ENCODE data around the gene SEMA7A.

DNA sequence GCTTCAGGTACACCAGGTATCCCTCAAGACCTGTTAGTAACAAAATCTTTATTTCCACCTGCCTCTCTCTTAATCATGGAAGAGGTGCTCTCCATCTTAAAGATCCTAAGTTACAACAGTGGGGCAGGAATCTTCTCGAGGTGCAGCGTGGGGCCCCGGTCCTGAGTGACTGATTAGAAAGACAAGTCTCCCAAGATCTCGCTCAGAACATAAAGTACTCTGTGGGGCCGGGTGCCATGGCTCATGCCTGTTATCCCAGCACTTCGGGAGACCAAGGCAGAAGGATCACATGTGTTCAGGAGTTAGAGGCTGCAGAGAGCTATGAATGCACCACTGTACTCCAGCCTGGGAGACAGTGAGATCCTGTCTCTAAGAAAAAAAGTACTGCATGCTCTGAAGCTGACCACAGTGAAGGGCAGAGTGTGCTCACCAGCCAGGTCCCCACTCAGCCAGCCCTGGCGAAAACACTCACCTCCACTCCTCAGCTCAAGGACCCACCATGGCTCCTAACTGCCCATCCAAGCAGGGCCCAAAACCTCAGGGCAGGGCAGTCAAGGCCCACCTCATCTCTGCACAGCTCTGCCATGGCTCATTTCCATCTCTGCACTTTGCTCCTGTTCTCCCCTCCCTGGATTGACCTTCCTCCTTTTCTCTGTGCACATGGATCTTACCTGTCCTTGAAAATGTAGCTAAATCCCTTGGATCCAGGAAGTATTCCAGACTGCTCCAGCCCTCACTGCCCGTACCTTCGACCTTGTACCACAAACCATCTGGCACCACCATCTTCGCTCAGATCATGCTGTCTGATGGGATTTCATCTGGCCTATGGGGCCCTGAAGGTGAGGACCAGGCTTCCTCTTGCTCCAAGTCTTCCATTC, 7.1 kb downstream of the SEMA7A start:
- TF ChIP-seq POLR2A (IDR thresholded peaks at IDR 0.05; ENCODE audit: low read depth, low read length) (no peak), TAF1 (IDR thresholded peaks at IDR 0.05; ENCODE audit: low read depth, low read length) (no peak), POLR2AphosphoS5 (IDR thresholded peaks at IDR 0.05; ENCODE audit: low read depth, low read length) (no peak), PAX5 (IDR thresholded peaks at IDR 0.05; ENCODE audit: insufficient read depth, low read length, severe bottlenecking) (no peak), POU2F2 (IDR thresholded peaks at IDR 0.05; ENCODE audit: low read depth, low read length) (no peak), SPI1 (IDR thresholded peaks at IDR 0.05; ENCODE audit: low read depth, low read length) (no peak)
